ENCODE data around the gene ATG4D. TPM values are rescaled to one million over a fixed set of nuclear protein-coding genes. Genes with fewer than 3 reads are reported as not detected.

ATG4D gene
- total and polyA plus RNA-seq, 10 of the 15 experiments (the other 5 are each of a cell fraction or from before 2014, with no cell fraction given), result 0.39 to 28.7 (median 13.4) TPM

- TF ChIP-seq ETV6 (conservative IDR thresholded peaks at IDR 0.05 in 1 of 2, IDR thresholded peaks at IDR 0.05 in 1 of 2; ENCODE audit: borderline replicate concordance in 1 of 2, low read depth in 1 of 2) (0 out of 4 replicates have a peak, but pooled peaks of 1 of the 2 experiments have one; percentile 30), FOXM1 (IDR thresholded peaks at IDR 0.05; ENCODE audit: low read depth, low read length) (no peak), BHLHE40 (IDR thresholded peaks at IDR 0.05; ENCODE audit: borderline replicate concordance in 1 of 2, low read depth in 2 of 2, low read length in 1 of 2) (no peak), EED (IDR thresholded peaks at IDR 0.05; ENCODE audit: low read depth) (peak; percentile 16; the same call in 1 of the 2 replicates)
These were observed 24.0 kb downstream of the ATG4D start (continued) for GRCh38 chr19:10567656-10568055.

- H3K9ac ChIP-seq (ENCODE audit: control insufficient read depth, insufficient read depth, low read length), result peak overlapping the region; percentile 53
- CTCF ChIA-PET, result interaction anchor here (1.0 to 5.2 kb wide), 11 partner anchors 12 to 152 kb away, joined by 3 to 35 read pairs (median 4); partner anchors contain the start of genes ATG4D and QTRT1
- H3K4me1 ChIP-seq (ENCODE audit: control insufficient read depth, insufficient read depth, low read length), result peaks cover 23% of the 10 kb centered on the region
- no peaks in the 10 kb centered on the region for H4K20me1 ChIP-seq (ENCODE audit: control insufficient read depth, insufficient read depth)
- BruUV-seq (replicated peaks), result no TSS peak
- H3K79me2 ChIP-seq (ENCODE audit: control insufficient read depth, insufficient read depth, low read length), result peaks cover 13% of the 10 kb centered on the region
- FAIRE-seq (no peak), ATAC-seq (no peak; the same call in 2 of the 3 replicates), DNase-seq (ENCODE audit: low read depth, low spot score) (no peak)
- H3K4me2 ChIP-seq (ENCODE audit: control insufficient read depth, insufficient read depth), result peak overlapping the region; percentile 93
- RAD21 ChIA-PET (ENCODE audit: unreplicated experiment), result interaction anchor here (0.9 to 3.3 kb wide), 8 partner anchors 15 to 156 kb away, joined by 3 to 16 read pairs (median 4); partner anchors contain the start of gene ATG4D
- no peaks in the 10 kb centered on the region for H3K36me3 ChIP-seq (ENCODE audit: control insufficient read depth in 2 of 2, insufficient read depth in 2 of 2, low read length in 1 of 2)
- 1% methylated on average over 47 of the region's 58 CpGs for WGBS (ENCODE audit: insufficient coverage, insufficient replicate concordance, low lambda C conversion rate, missing lambda C conversion rate)
- in situ Hi-C loops (cut with MboI) (loop anchor here (5.0 kb wide), 1 partner anchor 156 kb away; no protein-coding TSS in a partner anchor), intact Hi-C loops (cut with micrococcal nuclease; ENCODE audit: unreplicated experiment) (loop anchor here (2.0 to 5.0 kb wide), 3 partner anchors 65 to 166 kb away; partner anchors contain the start of genes CDC37, ILF3 and KEAP1)
- H3K27ac ChIP-seq (ENCODE audit: control insufficient read depth, insufficient read depth), result peak overlapping the region; percentile 24; the same call in 1 of the 2 replicates
- no peaks in the 10 kb centered on the region for H3K27me3 ChIP-seq (replicated peaks in 1 of 2; ENCODE audit: control insufficient read depth in 2 of 2, insufficient read depth in 2 of 2, low read length in 1 of 2)
- H3K4me3 ChIP-seq, result peak overlapping the region; percentile 80
- H2AFZ ChIP-seq (ENCODE audit: control insufficient read depth, low read depth, low read length), result peak overlapping the region; percentile 59
- SMC1A ChIA-PET (ENCODE audit: uncharacterized antibody, unreplicated experiment), result interaction anchor here (0.6 to 2.4 kb wide), 7 partner anchors 26 to 179 kb away, joined by 3 to 7 read pairs (median 3); partner anchors contain the start of gene CDC37
- H3K9me3 ChIP-seq (replicated peaks; ENCODE audit: control insufficient read depth, insufficient read depth, low read length), result no peaks in the 10 kb centered on the region
- POLR2A ChIA-PET, result interaction anchor here (0.5 to 1.8 kb wide), 15 partner anchors 25 to 298 kb away, joined by 3 to 11 read pairs (median 3); partner anchors contain the start of genes ATG4D, CDC37, ICAM5 and PDE4A
- no peak for TF ChIP-seq CUX1 (IDR thresholded peaks at IDR 0.05; ENCODE audit: insufficient replicate concordance, low read depth, low read length)
- 0 out of 2 replicates have a peak, but pooled peaks have one; percentile 40 for TF ChIP-seq HDGF (IDR thresholded peaks at IDR 0.05)
- no peak for TF ChIP-seq BRCA1 (IDR thresholded peaks at IDR 0.05; ENCODE audit: low read depth, low read length)
- TF ChIP-seq IKZF2 (IDR thresholded peaks at IDR 0.05), result no peak
- TF ChIP-seq CREM (IDR thresholded peaks at IDR 0.05; ENCODE audit: low read depth), result no peak
- no peak for TF ChIP-seq MYC (IDR thresholded peaks at IDR 0.05; ENCODE audit: insufficient read depth, insufficient read length, insufficient replicate concordance, low read length, severe bottlenecking)
- no peak for TF ChIP-seq PBX3 (IDR thresholded peaks at IDR 0.05; ENCODE audit: insufficient replicate concordance, low read depth, low read length)
- TF ChIP-seq ATF3 (IDR thresholded peaks at IDR 0.05; ENCODE audit: borderline replicate concordance, extremely low read depth, low read depth, low read length), result no peak
These were observed 24.5 kb downstream of the ATG4D start for GRCh38 chr19:10568062-10568825.

Measured in GM12878 (cell line).